Kidney (tissue), 14 donors: Measurements from ENCODE around the gene AADACL3. TPM values are rescaled to one million over a fixed set of nuclear protein-coding genes. Genes with fewer than 3 reads are reported as not detected.

Experiments
- DNase-seq, 5 donors: peaks; one replicate each; pipeline ENCODE4 v3.0.0-alpha.2; 2013 to 2020
- FAIRE-seq: peaks from 2 replicates; lab custom pipeline; 2012; peaks lifted over from hg19 to GRCh38; lab: Jason Lieb, UNC
- H3K27ac ChIP-seq, 2 donors: one replicate each; pipeline ENCODE4 v1.7.0; 2013; ENCODE audit warnings: low read depth in 2 of 2, low read length in 2 of 2, inconsistent platforms in 1 of 2
- H3K27me3 ChIP-seq: one replicate; pipeline ENCODE4 v1.7.1; 2013; ENCODE audit warnings: low read length, inconsistent platforms; ENCODE audit not compliant: control insufficient read depth, insufficient read depth
- H3K36me3 ChIP-seq, 3 donors: one replicate each; pipeline versions ENCODE4 v1.7.0 to v1.7.1; 2013; ENCODE audit warnings: low read length in 3 of 3, control low read depth in 1 of 3, inconsistent platforms in 1 of 3; ENCODE audit not compliant: insufficient read depth in 3 of 3, control insufficient read depth in 2 of 3
- H3K4me1 ChIP-seq, 3 donors: one replicate each; pipeline versions ENCODE4 v1.7.0 to v1.7.1; 2013; ENCODE audit warnings: low read length in 3 of 3, inconsistent platforms in 1 of 3, low read depth in 1 of 3; ENCODE audit not compliant: control insufficient read depth in 2 of 3, insufficient read depth in 2 of 3
- H3K4me3 ChIP-seq, 3 donors: one replicate each; pipeline versions ENCODE4 v1.7.0 to v1.8.1; 2013; ENCODE audit warnings: low read length in 3 of 3, control low read depth in 1 of 3, inconsistent platforms in 1 of 3
- H3K9ac ChIP-seq, 3 donors: one replicate each; pipeline versions ENCODE4 v1.7.0 to v1.7.1; 2013; ENCODE audit warnings: low read length in 3 of 3, control low read depth in 1 of 3, inconsistent platforms in 1 of 3
- H3K9me3 ChIP-seq, 3 donors: one replicate each; pipeline versions ENCODE4 v1.7.0 to v1.7.1; 2013; ENCODE audit warnings: low read length in 3 of 3, control low read depth in 1 of 3, inconsistent platforms in 1 of 3; ENCODE audit not compliant: control insufficient read depth in 2 of 3, insufficient read depth in 1 of 3
- CTCF ChIP-seq: IDR thresholded peaks from 3 replicates; pipeline ENCODE4 v1.5.1; 2012; ENCODE audit warnings: mild to moderate bottlenecking, moderate library complexity, borderline replicate concordance; ENCODE audit not compliant: insufficient read depth; ENCODE audit errors: extremely low read depth
- intact Hi-C: fragments of 100-400 bp; cut with DNase I; formaldehyde crosslinking; loops from one replicate; pipeline ENCODE4 v1.11.1; 2022
- polyA plus RNA-seq: library from polyadenylated mRNA; stranded (reverse); fragments of 350-450 nt; fragmentation: Illumina TruSeq; extraction: RNeasy Lipid Tissue Mini Kit (QIAGEN cat#74804); gene quantifications from one replicate; pipeline ENCODE4 v1.2.3, GENCODE V29; 2014; ENCODE audit warnings: low read depth, low replicate concordance; ENCODE audit not compliant: insufficient read depth
- total RNA-seq: library from RNA; stranded (reverse); fragmentation: NEBNext Ultra II Directional; extraction: Animal tissue kit (Norgen Biotek cat#: 25700); gene quantifications from one replicate; pipeline ENCODE4 v1.2.1, GENCODE V29; 2021
- donor health status: control.
- donor health status: control.
- donor health status: control.
- donor health status: control.
- donor health status: control.
- donor health status: DM: yes; HTN: yes; CAD: no.
- donor health status: Normal renal cell carcinoma (clear cell type).

The AADACL3 gene
- total and polyA plus RNA-seq, 2 donors from 2014 or later, result not detected

GRCh38 chr1:12678820-12679219, 37.1 kb upstream of the AADACL3 start:
- Histone ChIP-seq H3K27me3 (no peaks in the 10 kb centered on the region), H3K9me3 (no peaks in the 10 kb centered on the region), H3K36me3 (no peaks in the 10 kb centered on the region), H3K9ac (no peak overlapping the region), H3K4me3 (no peak overlapping the region), H3K4me1 (no peaks in the 10 kb centered on the region), H3K27ac (no peak overlapping the region)
- no peak for DNase-seq
- intact Hi-C loops, result no loop called here
- no peak for FAIRE-seq
- TF ChIP-seq CTCF, result no peak

- intact Hi-C loops, result no loop called here
- DNase-seq (no peak), FAIRE-seq (no peak)
- Histone ChIP-seq H3K4me1 (no peaks in the 10 kb centered on the region), H3K27ac (no peak overlapping the region), H3K9me3 (no peaks in the 10 kb centered on the region), H3K9ac (no peak overlapping the region), H3K4me3 (no peak overlapping the region), H3K36me3 (no peaks in the 10 kb centered on the region), H3K27me3 (no peaks in the 10 kb centered on the region)
- no peak for TF ChIP-seq CTCF
Observed at GRCh38 chr1:12690156-12690555, 25.8 kb upstream of the AADACL3 start.

- DNase-seq (no peak), FAIRE-seq (no peak)
- Histone ChIP-seq H3K4me3 (no peak overlapping the region), H3K27ac (no peak overlapping the region), H3K9ac (no peak overlapping the region), H3K36me3 (no peaks in the 10 kb centered on the region), H3K27me3 (no peaks in the 10 kb centered on the region), H3K4me1 (no peaks in the 10 kb centered on the region), H3K9me3 (no peaks in the 10 kb centered on the region)
- no peak for TF ChIP-seq CTCF
- intact Hi-C loops, result no loop called here
Observed at GRCh38 chr1:12692967-12693782, 22.7 kb upstream of the AADACL3 start.
